Ovary (tissue), 3 donors: ENCODE data around the gene UNC5B.

ENCODE experiments used
- CTCF ChIP-seq, 3 donors: fragments of 450-650 bp in 2 of 3; fragments of 200-600 bp in 1 of 3; IDR thresholded peaks; one replicate each; pipeline versions ENCODE4 v1.5.1 to v1.8.0; 2016 to 2022; ENCODE audit warnings: antibody characterized with exemption in 3 of 3, mild to moderate bottlenecking in 1 of 3
- EP300 ChIP-seq: sonication (generic); formaldehyde crosslinking; IDR thresholded peaks from one replicate; pipeline ENCODE4 v1.6.1; 2017; ENCODE audit warnings: antibody characterized with exemption
- POLR2A ChIP-seq: fragments of 450-650 bp; IDR thresholded peaks from one replicate; pipeline ENCODE4 v1.6.1; 2017; ENCODE audit warnings: antibody characterized with exemption, mild to moderate bottlenecking, moderate library complexity
- donor health status: DM: no; HTN: no; CAD: no.

GRCh38 chr10:71348850-71349249 lies 136.5 kb downstream of the UNC5B start:
- TF ChIP-seq CTCF (IDR thresholded peaks at IDR 0.05) (no peak), EP300 (no peak), POLR2A (no peak)
